Testis (tissue), 3 donors: Measurements from ENCODE around the gene ADAMTS13. TPM values are rescaled to one million over a fixed set of nuclear protein-coding genes. Genes with fewer than 3 reads are reported as not detected.

Experiments used
- DNase-seq: peaks from one replicate; pipeline ENCODE4 v3.0.0-alpha.2; 2019
- H3K27ac ChIP-seq, 2 donors: fragments of 200-600 bp; sonication (generic); one replicate each; pipeline ENCODE4 v1.5.1; 2019
- H3K27me3 ChIP-seq: fragments of 200-600 bp; sonication (generic); one replicate; pipeline ENCODE4 v1.5.1; 2019
- H3K36me3 ChIP-seq: fragments of 200-600 bp; sonication (generic); one replicate; pipeline ENCODE4 v1.5.1; 2017; ENCODE audit warnings: low read depth; ENCODE audit errors: missing control alignments
- H3K4me1 ChIP-seq: fragments of 200-600 bp; sonication (generic); one replicate; pipeline ENCODE4 v1.5.1; 2019
- H3K4me3 ChIP-seq, 2 donors: fragments of 200-600 bp; sonication (generic); one replicate each; pipeline ENCODE4 v1.5.1; 2017 to 2019
- H3K9me3 ChIP-seq: fragments of 200-600 bp; sonication (generic); one replicate; pipeline ENCODE4 v1.5.1; 2017
- CTCF ChIP-seq, 3 experiments: fragments of 450-650 bp in 2 of 3; fragments of 200-600 bp in 1 of 3; sonication (generic) in 1 of 3; IDR thresholded peaks; one replicate each; pipeline ENCODE4 v1.5.1; 2016 to 2019; ENCODE audit warnings: antibody characterized with exemption in 3 of 3, mild to moderate bottlenecking in 2 of 3, moderate library complexity in 1 of 3
- POLR2A ChIP-seq: fragments of 450-650 bp; IDR thresholded peaks from one replicate; pipeline ENCODE4 v1.6.1; 2017; ENCODE audit warnings: antibody characterized with exemption, mild to moderate bottlenecking, moderate library complexity
- WGBS, 2 donors: methylation state at CpG; one replicate each; pipeline ENCODE4 v1.1.5; 2018; 5-methylcytosine and 5-hydroxymethylcytosine counted together
- intact Hi-C: fragments of 100-400 bp; cut with DNase I; formaldehyde crosslinking; loops from one replicate; pipeline ENCODE4 v1.15.1; 2023; ENCODE audit warnings: low total_unique reads
- polyA plus RNA-seq: library from polyadenylated mRNA; stranded (reverse); fragments of 350-450 nt; fragmentation: Illumina TruSeq; extraction: RNeasy Lipid Tissue Mini Kit (QIAGEN cat#74804); gene quantifications from one replicate; pipeline ENCODE4 v1.2.3, GENCODE V29; 2014; ENCODE audit warnings: low read depth, low replicate concordance; ENCODE audit not compliant: insufficient read depth
- total RNA-seq, 2 donors: library from RNA; depleted of rRNA; stranded (reverse); fragments of >200 nt; gene quantifications; one replicate each; pipeline ENCODE4 v1.2.3, GENCODE V29; 2016

The ADAMTS13 gene
- total and polyA plus RNA-seq, 3 donors from 2014 or later = 15.4 to 21.2 (median 15.6) TPM

GRCh38 chr9:133440874-133441273 is 18.7 kb downstream of the ADAMTS13 start:
- Histone ChIP-seq H3K36me3 (no peaks in the 10 kb centered on the region), H3K27me3 (no peaks in the 10 kb centered on the region), H3K4me3 (no peak overlapping the region), H3K27ac (no peak overlapping the region), H3K4me1 (no peaks in the 10 kb centered on the region), H3K9me3 (no peaks in the 10 kb centered on the region)
- TF ChIP-seq POLR2A (no peak), CTCF (IDR thresholded peaks at IDR 0.05) (no peak)
- DNase-seq = no peak
- intact Hi-C loops = no loop called here
- 88 to 91% methylated on average over 11 to 12 of the region's 12 CpGs for WGBS, 2 donors

- Histone ChIP-seq H3K9me3 (no peaks in the 10 kb centered on the region), H3K4me1 (no peaks in the 10 kb centered on the region), H3K4me3 (no peak overlapping the region), H3K27me3 (no peaks in the 10 kb centered on the region), H3K36me3 (no peaks in the 10 kb centered on the region), H3K27ac (no peak overlapping the region)
- intact Hi-C loops = no loop called here
- WGBS, 2 donors = 80 to 81% methylated on average over 5 of the region's 5 CpGs
- DNase-seq = no peak
- TF ChIP-seq CTCF (IDR thresholded peaks at IDR 0.05) = no peak
- TF ChIP-seq POLR2A = no peak
Observed at GRCh38 chr9:133441571-133441970, 19.4 kb downstream of the ADAMTS13 start.

- Histone ChIP-seq H3K4me1 (no peaks in the 10 kb centered on the region), H3K36me3 (no peaks in the 10 kb centered on the region), H3K9me3 (no peaks in the 10 kb centered on the region), H3K4me3 (no peak overlapping the region), H3K27me3 (no peaks in the 10 kb centered on the region), H3K27ac (no peak overlapping the region)
- intact Hi-C loops = no loop called here
- TF ChIP-seq POLR2A = no peak
- no peak for TF ChIP-seq CTCF (IDR thresholded peaks at IDR 0.05)
- 86% methylated on average over 5 of the region's 15 CpGs; no CpG with 5 or more reads in 1 of the 2 donors for WGBS, 2 donors
- DNase-seq = no peak
Observed at GRCh38 chr9:133443248-133443647, 21.1 kb downstream of the ADAMTS13 start.

GRCh38 chr9:133443982-133444381 is 21.8 kb downstream of the ADAMTS13 start:
- no peak overlapping the region for H3K27ac ChIP-seq
- no peak for DNase-seq
- H3K36me3 ChIP-seq = no peaks in the 10 kb centered on the region
- TF ChIP-seq POLR2A (no peak), CTCF (IDR thresholded peaks at IDR 0.05) (no peak)
- no peak overlapping the region for H3K4me3 ChIP-seq
- no peaks in the 10 kb centered on the region for H3K27me3 ChIP-seq
- 90 to 92% methylated on average over 7 to 8 of the region's 8 CpGs for WGBS, 2 donors
- intact Hi-C loops = no loop called here
- no peaks in the 10 kb centered on the region for H3K4me1 ChIP-seq
- H3K9me3 ChIP-seq = no peaks in the 10 kb centered on the region

- intact Hi-C loops = no loop called here
- WGBS, 2 donors = 84 to 90% methylated on average over 9 to 23 of the region's 23 CpGs
- H3K27me3 ChIP-seq = no peaks in the 10 kb centered on the region
- H3K4me1 ChIP-seq = no peaks in the 10 kb centered on the region
- H3K27ac ChIP-seq = no peak overlapping the region
- no peaks in the 10 kb centered on the region for H3K36me3 ChIP-seq
- no peak for DNase-seq
- TF ChIP-seq CTCF (IDR thresholded peaks at IDR 0.05) = no peak
- no peaks in the 10 kb centered on the region for H3K9me3 ChIP-seq
- no peak overlapping the region for H3K4me3 ChIP-seq
Observed at GRCh38 chr9:133445293-133445969, 23.3 kb downstream of the ADAMTS13 start.
